Measurements from ENCODE around the gene NGEF.

DNA sequence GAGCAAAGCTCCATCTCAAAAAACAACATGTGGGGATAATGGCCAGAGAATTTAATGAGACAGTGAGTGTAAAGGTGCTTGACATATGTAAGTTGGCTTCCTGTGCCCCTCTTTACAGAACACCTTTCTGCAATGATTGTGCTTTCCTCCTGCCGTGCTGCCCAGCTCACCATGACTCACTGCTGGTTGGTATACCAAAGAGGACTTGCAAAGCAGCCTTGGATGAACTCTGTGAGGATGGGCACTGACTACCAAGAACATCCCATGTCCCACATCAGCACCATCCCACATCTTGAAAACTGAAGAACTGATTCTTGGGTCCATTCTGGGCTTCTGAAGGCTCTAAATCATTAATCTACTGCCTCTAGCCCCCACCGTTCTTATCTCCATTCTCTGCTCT lies 52.2 kb downstream of the NGEF start:
- TF ChIP-seq POLR2AphosphoS5 (IDR thresholded peaks at IDR 0.05; ENCODE audit: low read depth, low read length), result no peak
- TF ChIP-seq REST (IDR thresholded peaks at IDR 0.05; ENCODE audit: insufficient read depth in 1 of 2, low read depth in 2 of 2, low read length in 2 of 2), result no peak
- TF ChIP-seq SIN3A (IDR thresholded peaks at IDR 0.05; ENCODE audit: borderline replicate concordance, insufficient read depth, low read length), result no peak
- TF ChIP-seq TAF1 (IDR thresholded peaks at IDR 0.05; ENCODE audit: borderline replicate concordance, insufficient read depth, low read length), result no peak
- TF ChIP-seq FOXP2 (optimal IDR thresholded peaks at IDR 0.05; ENCODE audit: borderline replicate concordance, extremely low read depth, extremely low read length, insufficient read depth), result no peak
